MM.1S (cell line): Measurements from ENCODE around the gene SRI.

Source experiments
- CTCF ChIP-seq: fragments of 300-600 bp; sonication (generic); IDR thresholded peaks from 2 replicates; pipeline ENCODE4 v1.5.1; 2016; ENCODE audit warnings: antibody characterized with exemption, low read length, mixed read lengths
- EZH2 ChIP-seq: fragments of 300-600 bp; sonication (generic); optimal IDR thresholded peaks from 2 replicates; pipeline ENCODE3; 2017; ENCODE audit warnings: low read depth, mild to moderate bottlenecking, antibody characterized with exemption, low read length, mixed read lengths
- EZH2phosphoT487 ChIP-seq: fragments of 300-600 bp; sonication (generic); IDR thresholded peaks from 2 replicates; pipeline ENCODE4 v1.6.1; 2018; ENCODE audit warnings: antibody characterized with exemption, low read length

DNA sequence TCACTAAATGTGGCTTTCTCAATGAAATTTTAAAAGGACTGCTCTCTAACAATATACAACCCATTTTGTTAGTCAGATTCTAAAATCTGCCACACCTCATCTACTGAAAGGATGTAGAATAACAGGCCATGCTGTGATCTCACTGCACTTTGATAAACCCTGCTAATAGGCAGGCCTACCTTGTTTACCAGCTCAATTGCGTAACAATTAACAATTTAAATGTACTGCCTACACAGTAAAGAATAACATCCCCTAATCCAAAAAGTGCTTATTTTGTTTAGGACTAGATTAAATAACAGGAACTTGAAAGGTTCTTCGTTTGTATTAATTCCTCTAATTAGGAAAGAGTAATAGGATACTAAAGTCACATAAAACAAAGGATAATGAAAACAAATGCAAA, 4.5 kb downstream of the SRI start:
- no peak for TF ChIP-seq EZH2
- no peak for TF ChIP-seq CTCF
- no peak for TF ChIP-seq EZH2phosphoT487
